KG1 (cell line): ENCODE results near the gene NKX3-2.

Experiments
- DNase-seq: peaks from one replicate; lab custom pipeline; 2025; lab: John Stamatoyannopoulos, UW

Gene NKX3-2

DNA sequence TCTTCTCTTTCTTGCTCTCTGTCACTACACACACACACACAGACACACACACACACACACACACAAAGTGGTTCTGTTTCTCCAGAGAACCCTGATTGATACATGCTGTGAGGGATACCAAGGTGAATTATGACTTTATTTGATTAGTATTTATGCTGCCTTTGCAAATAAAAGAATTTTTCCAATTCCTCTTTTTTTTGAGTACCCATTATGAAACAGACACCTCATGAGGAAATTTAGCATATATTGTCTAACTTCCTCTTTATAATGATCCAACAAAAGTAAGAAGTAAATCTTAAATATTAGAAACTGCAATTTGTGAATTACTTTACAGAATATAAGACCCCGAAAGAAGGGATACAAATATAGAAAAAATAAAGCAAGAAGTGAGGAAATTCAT is 45.8 kb downstream of the NKX3-2 start:
- DNase-seq: no peak

DNA sequence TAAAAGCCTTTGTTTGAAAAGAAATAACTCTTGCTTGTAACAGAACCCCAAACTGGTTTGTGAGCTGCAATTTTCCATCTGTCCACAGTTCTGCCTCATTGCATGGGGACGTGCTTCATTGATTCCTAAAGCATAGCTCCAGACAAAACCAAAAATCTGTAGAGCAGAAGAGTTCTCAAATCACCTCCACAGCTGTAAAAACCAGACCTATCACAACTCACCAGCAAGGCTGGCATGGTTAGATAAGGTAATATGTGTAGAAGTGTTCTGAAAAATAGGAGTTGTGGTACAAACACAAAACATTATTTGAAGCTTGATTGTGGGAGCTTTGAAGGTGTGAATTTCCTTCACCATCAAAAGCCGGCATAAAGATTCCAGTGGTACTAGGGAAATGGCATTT is 47.7 kb downstream of the NKX3-2 start:
- DNase-seq: no peak

DNA sequence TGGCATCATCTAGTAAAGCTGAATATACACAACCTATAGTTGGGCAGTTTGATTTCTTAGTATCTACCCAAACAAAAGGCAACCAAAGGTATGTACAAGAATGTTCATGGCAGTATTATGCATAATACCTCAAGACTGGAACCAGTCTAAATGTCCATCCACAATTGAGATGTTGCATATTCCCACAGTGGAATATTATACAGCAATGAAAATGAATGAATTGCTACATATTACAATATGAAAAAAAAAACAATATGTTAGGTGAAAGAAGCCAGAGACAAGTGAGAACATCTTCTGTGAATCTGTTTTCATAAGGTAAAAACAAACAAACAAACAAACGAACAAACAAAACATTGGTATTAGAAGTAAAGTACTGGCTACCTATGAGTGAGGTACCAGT is 48.6 kb downstream of the NKX3-2 start:
- DNase-seq: no peak

DNA sequence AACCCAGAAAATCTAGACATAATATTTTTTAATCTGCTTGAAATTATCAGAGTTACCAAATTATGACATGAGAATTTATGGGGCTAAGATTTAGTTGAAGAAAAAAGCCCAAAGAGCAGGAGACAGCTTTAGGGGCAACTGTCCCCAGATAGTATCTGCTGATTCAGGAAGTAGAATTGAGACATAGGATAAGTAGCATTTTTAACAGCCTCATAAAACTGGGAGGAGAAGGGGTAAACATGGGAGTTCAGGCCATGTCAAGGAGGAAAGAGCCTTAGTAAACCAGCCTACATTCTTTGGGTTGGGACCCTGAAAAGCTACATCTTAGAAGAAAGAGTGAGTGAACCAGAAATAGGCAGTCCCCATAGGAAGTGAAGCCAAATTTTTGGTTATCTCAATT is 50.5 kb downstream of the NKX3-2 start:
- no peak for DNase-seq

DNA sequence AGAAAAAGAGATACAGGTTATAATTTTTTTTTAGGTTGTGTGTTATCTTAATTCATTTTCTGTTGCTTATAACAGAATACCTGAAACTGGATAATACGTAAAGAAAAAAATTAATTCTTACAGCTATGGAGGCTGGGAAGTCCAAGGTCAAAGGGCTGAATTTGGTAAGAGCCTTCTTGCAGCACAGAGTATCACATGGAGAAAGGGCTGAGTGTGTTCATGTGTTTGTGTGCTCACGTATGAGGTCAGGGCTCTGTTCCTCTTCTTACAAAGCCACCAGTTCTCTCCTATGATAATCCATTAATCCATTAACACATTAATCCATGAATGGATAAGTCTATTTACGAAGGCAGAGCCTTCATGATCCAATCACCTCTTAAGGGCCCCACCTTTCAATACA is 51.6 kb downstream of the NKX3-2 start:
- DNase-seq: no peak
